Renal cortical epithelial cell (primary cell): ENCODE results near the gene RECQL. TPM values are rescaled to one million over a fixed set of nuclear protein-coding genes. Genes with fewer than 3 reads are reported as not detected.
A peak's percentile ranks its signal among the peaks of the same experiment; 100 is the strongest.

ENCODE experiments used
- DNase-seq: peaks from one replicate; pipeline ENCODE4 v3.0.0-alpha.2; 2011; ENCODE audit warnings: low read depth
- total RNA-seq: library from RNA; depleted of rRNA; stranded (reverse); fragments of >200 nt; gene quantifications from 2 replicates; pipeline ENCODE4 v1.2.3, GENCODE V29; 2014

Gene RECQL
- 40.7 and 62.0 TPM in 2 replicates for total RNA-seq

DNA sequence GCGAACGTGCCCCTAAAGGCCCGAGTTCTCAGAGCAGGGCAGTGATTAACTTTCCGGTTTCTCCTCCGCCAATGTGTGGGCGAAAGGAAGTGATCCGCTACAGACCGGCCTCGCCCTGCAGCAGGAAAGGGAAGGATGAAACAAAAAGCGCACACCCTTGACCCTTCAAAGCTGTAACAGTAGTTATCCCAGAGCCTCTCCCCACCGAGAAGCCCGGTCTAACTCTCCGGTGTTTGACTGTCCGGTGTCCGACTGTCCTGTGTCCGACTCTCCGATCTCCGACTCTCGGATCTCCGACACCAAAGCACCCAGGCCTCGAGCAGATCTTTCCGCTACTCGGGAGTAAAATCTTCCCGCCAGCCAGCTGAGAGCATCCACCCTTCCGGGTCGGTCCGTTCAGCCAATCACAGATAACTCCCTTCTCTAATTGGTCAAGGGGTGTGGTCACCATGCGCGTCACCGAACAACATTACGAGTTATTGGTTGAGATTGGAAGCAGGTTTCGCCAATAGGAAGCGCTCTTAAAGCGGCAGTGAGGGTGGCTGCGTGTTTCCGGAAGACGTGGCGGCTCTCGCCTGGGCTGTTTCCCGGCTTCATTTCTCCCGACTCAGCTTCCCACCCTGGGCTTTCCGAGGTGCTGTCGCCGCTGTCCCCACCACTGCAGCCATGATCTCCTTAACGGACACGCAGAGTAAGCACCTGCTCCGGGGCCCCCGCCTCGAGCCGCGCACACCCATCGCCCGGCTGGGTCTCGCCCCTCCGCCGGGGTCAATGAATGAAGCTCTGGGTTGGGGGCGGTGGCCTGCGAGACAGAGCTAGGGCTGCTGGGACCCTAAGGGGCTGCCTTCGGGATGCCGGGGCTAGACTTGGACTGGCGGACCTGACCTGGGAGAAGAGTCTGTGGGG is at the start of gene RECQL, which contains the start of gene GOLT1B:
Gene RECQL (minus strand): TSS at position 378 of the 906 bp plus-strand sequence. CDS start 2,065 bp downstream, outside the sequence.
Gene GOLT1B (plus strand): TSS at position 532 of the 906 bp plus-strand sequence. CDS start 135 bp downstream, at position 667.
- peak; percentile 98 for DNase-seq

DNA sequence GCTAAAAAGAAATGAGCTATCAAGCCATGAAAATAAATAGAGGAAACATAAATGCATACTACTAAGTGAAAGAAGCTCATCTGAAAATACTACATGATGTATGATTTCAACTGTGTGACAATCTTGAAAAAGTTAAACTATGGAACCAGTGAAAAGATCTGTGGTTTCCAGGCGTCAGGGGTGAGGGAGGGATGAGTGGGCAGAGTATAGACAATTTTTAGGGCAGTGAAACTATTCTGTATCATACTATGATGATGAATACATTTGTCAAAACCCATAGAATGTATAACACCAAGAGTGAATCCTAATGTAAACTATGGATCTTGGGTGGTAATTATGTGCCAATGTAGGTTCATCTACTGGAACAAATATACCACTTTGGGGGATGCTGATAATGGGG is 46.0 kb upstream of the RECQL start:
- DNase-seq: no peak

GRCh38 chr12:21546716-21547115 is 45.3 kb upstream of the RECQL start:
- no peak for DNase-seq

DNA sequence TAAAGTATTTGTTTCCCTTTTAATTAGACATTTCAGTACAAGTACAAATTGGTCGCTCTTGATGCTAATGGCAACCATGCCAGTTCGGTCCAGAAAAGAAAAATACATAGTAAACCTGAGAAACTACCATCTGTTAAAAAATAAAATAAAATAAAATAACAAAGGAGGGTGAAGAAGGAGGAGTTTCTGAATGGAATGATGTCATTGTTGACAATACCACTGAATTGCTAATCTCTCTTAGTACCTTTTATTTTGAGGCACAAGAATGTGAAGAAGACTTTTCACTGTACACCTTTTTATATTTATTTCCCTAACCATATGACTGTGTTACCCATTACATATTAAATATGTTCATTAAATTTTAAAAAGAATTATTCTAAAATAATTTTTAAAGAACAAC is 44.1 kb upstream of the RECQL start:
- no peak for DNase-seq

- DNase-seq: no peak
Observed at GRCh38 chr12:21543151-21543550, 41.7 kb upstream of the RECQL start.

GRCh38 chr12:21542403-21542802 is 41.0 kb upstream of the RECQL start:
- DNase-seq: no peak

GRCh38 chr12:21541773-21542172 is 40.3 kb upstream of the RECQL start:
- no peak for DNase-seq

DNA sequence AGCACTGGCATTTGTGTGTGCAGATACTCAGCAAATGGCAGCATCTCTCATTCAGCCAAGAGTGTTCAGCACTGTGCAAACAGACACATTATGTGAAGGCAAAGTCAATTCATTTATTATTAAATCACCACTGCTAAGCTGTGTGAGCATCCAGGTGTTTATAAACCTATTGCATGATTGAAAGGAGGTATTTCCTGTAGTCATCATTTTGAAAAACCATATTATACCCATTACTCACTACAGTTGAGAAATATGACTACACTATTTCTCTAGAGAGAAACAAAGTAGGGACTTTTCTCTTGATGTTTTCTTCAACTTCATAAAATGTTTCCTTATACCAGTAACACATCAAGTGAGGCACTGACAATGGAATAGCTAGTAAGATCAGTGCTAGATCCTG is 38.4 kb upstream of the RECQL start:
- DNase-seq: no peak

DNA sequence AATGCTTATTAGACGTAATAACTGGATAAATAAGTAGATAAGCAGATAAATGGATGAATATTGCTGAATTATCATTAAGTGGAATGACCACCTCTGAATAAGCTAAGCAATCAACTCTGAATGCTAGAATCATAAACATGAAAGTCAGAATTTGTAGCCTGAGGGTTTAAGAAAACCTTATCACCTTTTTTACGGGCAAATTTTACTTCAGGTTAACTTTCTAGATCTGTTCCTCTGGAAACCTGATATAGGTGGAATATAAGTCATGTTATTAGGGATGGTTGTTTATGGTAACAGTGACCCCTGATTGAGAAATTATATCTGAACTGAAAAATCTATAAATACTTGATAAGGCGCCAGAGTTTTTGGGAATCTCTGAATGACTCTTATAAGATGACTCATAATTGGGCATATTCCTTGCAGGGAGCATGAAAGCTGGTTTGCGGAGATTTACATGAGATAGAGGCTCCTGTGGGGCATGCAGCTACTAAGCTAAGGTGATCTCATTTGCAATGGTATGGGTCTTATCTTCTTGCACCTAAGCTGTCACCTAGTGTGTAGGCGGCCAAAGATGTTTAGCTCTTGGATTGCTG is 36.7 kb upstream of the RECQL start:
- no peak for DNase-seq

DNA sequence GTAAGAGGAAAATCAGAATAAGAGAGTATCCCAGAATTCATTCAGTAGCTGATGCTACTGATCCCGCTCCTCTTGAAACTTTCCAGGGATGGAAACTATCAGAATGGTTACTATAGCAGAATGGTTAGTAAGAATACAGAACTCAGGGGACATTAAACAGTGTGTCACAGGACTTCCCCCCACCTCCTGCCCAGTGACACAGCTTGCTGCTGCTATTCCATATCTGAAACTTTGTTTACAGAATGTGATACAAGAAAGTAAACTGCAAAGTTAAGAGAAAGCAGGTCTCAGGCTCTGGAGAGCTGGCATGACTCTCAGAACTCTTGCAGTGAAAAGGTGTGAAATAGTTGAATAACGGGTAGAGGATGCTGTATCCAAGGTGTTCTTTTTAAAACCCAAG is 28.0 kb upstream of the RECQL start:
- no peak for DNase-seq

GRCh38 chr12:21528953-21529352 is 27.5 kb upstream of the RECQL start:
- DNase-seq: peak; percentile 95

DNA sequence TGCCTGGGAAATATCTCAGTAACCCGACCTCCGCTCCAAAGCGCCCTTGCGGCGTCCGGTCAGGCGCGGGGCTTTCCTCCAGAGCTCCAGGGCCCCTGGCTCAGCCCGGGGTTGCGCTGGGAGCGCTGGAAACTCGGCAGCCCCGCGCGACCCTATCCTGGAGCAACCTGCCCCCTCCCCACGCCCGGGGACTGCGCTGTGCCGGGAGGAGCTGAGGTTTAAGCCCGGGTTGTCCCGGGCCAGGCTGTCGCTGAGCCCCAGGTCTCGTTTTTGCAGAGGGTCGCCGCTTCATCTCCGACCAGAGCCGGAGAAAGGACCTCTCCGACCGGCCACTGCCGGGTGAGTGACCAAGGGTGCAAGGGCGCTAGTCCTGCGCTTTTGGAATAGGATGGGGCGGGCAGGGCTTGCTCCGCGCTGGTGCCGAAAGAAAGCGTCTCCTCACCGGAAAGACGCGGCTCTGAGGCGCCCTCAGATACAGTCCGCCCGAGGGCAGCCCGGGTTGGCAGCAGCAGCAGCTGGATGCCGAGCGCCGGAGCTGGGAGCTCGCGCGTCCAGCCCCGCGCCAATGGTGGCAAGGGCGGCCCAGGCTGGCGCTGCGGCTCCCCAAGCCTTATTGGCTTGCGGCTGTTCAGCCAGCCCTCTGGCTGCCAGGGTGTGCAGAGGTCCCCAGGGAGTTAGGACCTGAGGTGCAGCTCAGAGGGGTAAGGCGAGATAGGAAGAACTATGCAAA is 26.2 kb upstream of the RECQL start:
- peak; percentile 26 for DNase-seq

- DNase-seq: peak; percentile 41
Observed at GRCh38 chr12:21526721-21527345, 25.4 kb upstream of the RECQL start.

DNA sequence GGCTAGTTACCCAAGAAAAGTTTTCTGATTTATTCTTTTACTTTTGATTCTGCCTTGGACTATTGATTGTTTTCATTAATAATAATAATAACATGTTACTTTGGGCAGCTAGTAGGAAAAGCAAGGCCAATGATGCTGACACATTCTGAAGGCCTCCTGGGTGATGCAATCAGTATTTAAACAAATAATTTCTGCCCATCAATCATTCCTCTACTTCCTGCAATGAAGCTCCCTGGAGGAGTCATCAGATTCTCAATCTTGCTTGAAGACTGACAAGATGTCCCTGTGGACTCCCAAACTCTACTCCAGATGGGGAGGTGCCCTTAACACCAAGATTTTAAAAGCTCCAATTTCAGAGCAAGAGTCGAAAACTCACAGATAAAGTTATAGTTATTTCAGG is 24.6 kb upstream of the RECQL start, which contains the start of gene SPX:
Gene SPX (plus strand): TSS at position 244 of the 400 bp plus-strand sequence. CDS start 177 bp downstream, outside the sequence.
- DNase-seq: peak; percentile 76

DNA sequence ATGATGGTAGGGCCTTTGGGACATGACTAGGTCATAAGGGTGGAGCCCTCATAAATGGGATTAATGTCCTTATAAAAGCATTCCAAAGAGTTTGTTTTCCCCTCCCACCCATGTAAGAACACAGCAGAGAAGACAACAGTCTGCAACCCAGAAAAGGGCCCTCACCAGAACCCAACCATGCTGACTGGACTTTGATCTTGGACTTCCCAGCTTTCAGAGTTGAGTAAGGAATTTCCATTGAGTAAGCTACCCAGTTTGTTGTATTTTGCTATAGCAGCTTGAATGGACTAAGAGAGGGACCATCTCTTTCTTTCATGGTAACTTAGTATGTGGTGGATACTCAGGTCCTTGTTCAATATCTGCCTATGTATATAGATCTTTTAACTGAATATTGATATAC is 21.7 kb upstream of the RECQL start:
- DNase-seq: no peak

- DNase-seq: no peak
Observed at GRCh38 chr12:21521541-21521940, 20.1 kb upstream of the RECQL start.

GRCh38 chr12:21518451-21518850 is 17.0 kb upstream of the RECQL start:
- no peak for DNase-seq

GRCh38 chr12:21516281-21516680 is 14.8 kb upstream of the RECQL start:
- no peak for DNase-seq

DNA sequence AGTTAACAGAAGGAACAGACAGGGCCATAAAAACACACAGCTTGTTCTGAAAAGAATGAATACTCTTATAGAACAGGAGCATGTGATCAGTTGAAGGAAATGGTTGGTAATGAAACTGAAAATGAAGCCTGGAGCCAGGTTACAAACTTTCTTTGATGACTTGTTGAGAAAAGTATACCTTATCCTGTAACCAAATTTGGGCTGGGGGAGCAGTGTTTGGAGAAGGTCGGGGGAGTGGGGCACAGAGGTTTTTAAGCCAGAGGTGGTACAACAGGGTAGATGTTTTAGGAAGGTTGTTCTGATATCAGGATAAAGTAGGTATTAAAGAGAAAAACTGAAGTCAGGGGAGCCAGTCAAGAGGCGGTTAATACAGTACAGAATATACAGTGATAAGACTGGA is 8.3 kb upstream of the RECQL start:
- DNase-seq: no peak

- no peak for DNase-seq
Observed at GRCh38 chr12:21507849-21508248, 6.4 kb upstream of the RECQL start.

GRCh38 chr12:21505888-21506287 is 4.5 kb upstream of the RECQL start:
- DNase-seq: no peak

DNA sequence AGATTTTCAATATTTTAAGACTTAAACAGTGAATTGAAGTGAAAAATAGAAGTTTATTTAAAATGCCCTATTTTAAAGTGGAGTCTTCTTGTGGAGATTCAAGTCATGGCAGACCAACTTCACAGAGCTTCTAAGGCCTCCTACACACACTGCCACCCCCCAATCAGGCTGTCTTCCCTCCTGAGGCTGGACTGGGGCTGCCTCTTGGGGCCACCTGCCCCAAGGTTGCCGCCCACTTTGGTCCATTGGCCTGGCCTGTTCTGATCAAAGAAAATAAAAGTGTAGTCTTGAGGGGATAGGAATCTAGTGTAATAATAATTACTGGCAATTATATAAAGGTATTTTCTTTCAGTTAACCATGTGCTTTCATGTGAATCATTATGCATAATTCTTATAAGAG is 1.4 kb upstream of the RECQL start:
- DNase-seq: no peak
